Measurements from ENCODE around the gene ZBTB34.

- TF ChIP-seq, protein P1, sequence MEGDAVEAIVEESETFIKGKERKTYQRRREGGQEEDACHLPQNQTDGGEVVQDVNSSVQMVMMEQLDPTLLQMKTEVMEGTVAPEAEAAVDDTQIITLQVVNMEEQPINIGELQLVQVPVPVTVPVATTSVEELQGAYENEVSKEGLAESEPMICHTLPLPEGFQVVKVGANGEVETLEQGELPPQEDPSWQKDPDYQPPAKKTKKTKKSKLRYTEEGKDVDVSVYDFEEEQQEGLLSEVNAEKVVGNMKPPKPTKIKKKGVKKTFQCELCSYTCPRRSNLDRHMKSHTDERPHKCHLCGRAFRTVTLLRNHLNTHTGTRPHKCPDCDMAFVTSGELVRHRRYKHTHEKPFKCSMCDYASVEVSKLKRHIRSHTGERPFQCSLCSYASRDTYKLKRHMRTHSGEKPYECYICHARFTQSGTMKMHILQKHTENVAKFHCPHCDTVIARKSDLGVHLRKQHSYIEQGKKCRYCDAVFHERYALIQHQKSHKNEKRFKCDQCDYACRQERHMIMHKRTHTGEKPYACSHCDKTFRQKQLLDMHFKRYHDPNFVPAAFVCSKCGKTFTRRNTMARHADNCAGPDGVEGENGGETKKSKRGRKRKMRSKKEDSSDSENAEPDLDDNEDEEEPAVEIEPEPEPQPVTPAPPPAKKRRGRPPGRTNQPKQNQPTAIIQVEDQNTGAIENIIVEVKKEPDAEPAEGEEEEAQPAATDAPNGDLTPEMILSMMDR (IDR thresholded peaks at IDR 0.05): no peak
- TF ChIP-seq POLR2A (IDR thresholded peaks at IDR 0.05): no peak
These were observed 67.0 kb downstream of the ZBTB34 start for GRCh38 chr9:126927419-126927818.
